H1 (cell line): ENCODE data around the gene CD52. TPM values are rescaled to one million over a fixed set of nuclear protein-coding genes. Genes with fewer than 3 reads are reported as not detected.

Source experiments
- CTCF ChIA-PET: fragments of 300-600 bp; sonication (Branson Sonifier 250); formaldehyde crosslinking; loops from one replicate; lab custom pipeline; 2021; ENCODE audit not compliant: partially characterized antibody; lab: Charles Lee
- POLR2A ChIA-PET: fragments of 300-600 bp; sonication (Branson Sonifier 250); formaldehyde crosslinking; loops from one replicate; lab custom pipeline; 2021; ENCODE audit warnings: inconsistent platforms; ENCODE audit not compliant: partially characterized antibody; lab: Charles Lee
- DNase-seq, 2 experiments: peaks; one replicate each; pipeline versions ENCODE4 v3.0.0 to v3.0.0-alpha.2; 2010 to 2022; ENCODE audit warnings: low spot score in 2 of 2, low read depth in 1 of 2, mixed read lengths in 1 of 2
- FAIRE-seq: peaks from 2 replicates; lab custom pipeline; 2011; peaks lifted over from hg19 to GRCh38; lab: Jason Lieb, UNC
- H2AFZ ChIP-seq: 2 replicates; pipeline ENCODE4 v1.8.1; 2012; ENCODE audit warnings: low read length, inconsistent platforms
- H2AK5ac ChIP-seq: 2 replicates; pipeline ENCODE4 v1.6.1; 2013; ENCODE audit warnings: low read depth, low read length
- H2BK120ac ChIP-seq: replicated peaks from 2 replicates; pipeline ENCODE3; 2013; ENCODE audit warnings: low read depth, low read length, inconsistent platforms
- H2BK12ac ChIP-seq: 2 replicates; pipeline ENCODE4 v1.6.1; 2013; ENCODE audit warnings: low read depth, low read length
- H2BK15ac ChIP-seq: 2 replicates; pipeline ENCODE4 v1.6.1; 2013; ENCODE audit warnings: low read length
- H2BK20ac ChIP-seq: 2 replicates; pipeline ENCODE4 v1.6.1; 2013; ENCODE audit warnings: low read length
- H2BK5ac ChIP-seq: 2 replicates; pipeline ENCODE4 v1.6.1; 2013; ENCODE audit warnings: low read depth, low read length
- H3K14ac ChIP-seq: 2 replicates; pipeline ENCODE4 v1.6.1; 2013; ENCODE audit warnings: inconsistent platforms; ENCODE audit not compliant: insufficient read length
- H3K18ac ChIP-seq: 2 replicates; pipeline ENCODE4 v1.6.1; 2013; ENCODE audit warnings: low read length; ENCODE audit errors: extremely low read depth
- H3K23ac ChIP-seq: 2 replicates; pipeline ENCODE4 v1.6.1; 2013; ENCODE audit warnings: inconsistent platforms; ENCODE audit not compliant: insufficient read length
- H3K23me2 ChIP-seq: 2 replicates; pipeline ENCODE4 v1.6.1; 2013; ENCODE audit warnings: low read depth, low read length
- H3K27ac ChIP-seq: 2 replicates; pipeline ENCODE4 v1.6.1; 2011; ENCODE audit warnings: low read depth, low read length, inconsistent platforms
- H3K27me3 ChIP-seq, 4 experiments: replicated peaks in 1 of 4; 1 replicate in 1 of 4; 2 replicates in 3 of 4; pipeline versions ENCODE4 v1.6.1 to v1.8.1; 2011 to 2013; ENCODE audit warnings: low read length in 3 of 4, mild to moderate bottlenecking in 3 of 4, inconsistent platforms in 2 of 4, mixed read lengths in 2 of 4, moderate library complexity in 1 of 4; ENCODE audit not compliant: control insufficient read depth in 3 of 4, insufficient read depth in 3 of 4; ENCODE audit errors: extremely low read depth in 1 of 4
- H3K36me3 ChIP-seq, 4 experiments: 2 replicates each; pipeline versions ENCODE4 v1.6.1 to v1.8.1; 2011 to 2013; ENCODE audit warnings: mild to moderate bottlenecking in 4 of 4, low read length in 3 of 4, moderate library complexity in 2 of 4, control low read depth in 1 of 4, inconsistent platforms in 1 of 4; ENCODE audit not compliant: insufficient read depth in 4 of 4, control insufficient read depth in 2 of 4
- H3K4ac ChIP-seq: replicated peaks from 2 replicates; pipeline ENCODE3; 2013; ENCODE audit warnings: low read length, low read depth, mixed read lengths, inconsistent platforms; ENCODE audit not compliant: insufficient read length
- H3K4me1 ChIP-seq, 4 experiments: replicated peaks in 1 of 4; 1 replicate in 1 of 4; 2 replicates in 3 of 4; pipeline versions ENCODE4 v1.6.1 to v1.8.1; 2011 to 2013; ENCODE audit warnings: low read length in 3 of 4, inconsistent platforms in 2 of 4, mixed read lengths in 1 of 4; ENCODE audit not compliant: insufficient read depth in 4 of 4, control insufficient read depth in 3 of 4
- H3K4me2 ChIP-seq, 2 experiments: 2 replicates each; pipeline versions ENCODE4 v1.6.1 to v1.8.1; 2011 to 2013; ENCODE audit warnings: low read depth in 2 of 2, low read length in 2 of 2, control low read depth in 1 of 2, inconsistent platforms in 1 of 2, mild to moderate bottlenecking in 1 of 2; ENCODE audit not compliant: insufficient read depth in 1 of 2
- H3K4me3 ChIP-seq, 4 experiments: fragments of 200-600, 300-600 bp in 1 of 4; sonication (generic), shearing (Covaris generic), sonication (Bioruptor Twin) in 1 of 4; 2 replicates each; pipeline versions ENCODE4 v1.5.1 to v1.8.1; 2011 to 2016; ENCODE audit warnings: low read length in 4 of 4, low read depth in 3 of 4, control low read depth in 2 of 4, inconsistent platforms in 2 of 4, mild to moderate bottlenecking in 2 of 4, mixed read lengths in 1 of 4, moderate library complexity in 1 of 4; ENCODE audit not compliant: insufficient read depth in 2 of 4; ENCODE audit errors: extremely low read depth in 1 of 4
- H3K56ac ChIP-seq: replicated peaks from 2 replicates; pipeline ENCODE3; 2013; ENCODE audit warnings: low read depth, mild to moderate bottlenecking, mixed read lengths, low read length, inconsistent platforms; ENCODE audit not compliant: insufficient read length
- H3K79me1 ChIP-seq: 2 replicates; pipeline ENCODE4 v1.6.1; 2013; ENCODE audit warnings: low read depth, low read length, control low read depth
- H3K79me2 ChIP-seq, 2 experiments: 2 replicates each; pipeline versions ENCODE4 v1.6.1 to v1.8.1; 2012 to 2013; ENCODE audit warnings: low read length in 2 of 2, mild to moderate bottlenecking in 2 of 2, inconsistent platforms in 1 of 2; ENCODE audit not compliant: insufficient read depth in 2 of 2, control insufficient read depth in 1 of 2
- H3K9ac ChIP-seq, 4 experiments: replicated peaks in 1 of 4; 1 replicate in 1 of 4; 2 replicates in 3 of 4; pipeline versions ENCODE4 v1.6.1 to v1.8.1; 2011 to 2013; ENCODE audit warnings: low read depth in 3 of 4, low read length in 3 of 4, control low read depth in 2 of 4, mild to moderate bottlenecking in 2 of 4, moderate library complexity in 2 of 4, inconsistent platforms in 1 of 4; ENCODE audit errors: extremely low read depth in 1 of 4
- H3K9me3 ChIP-seq, 2 experiments: 2 replicates each; pipeline versions ENCODE4 v1.6.1 to v1.8.1; 2012 to 2013; ENCODE audit warnings: mild to moderate bottlenecking in 2 of 2, moderate library complexity in 2 of 2, control low read depth in 1 of 2, inconsistent platforms in 1 of 2, low read depth in 1 of 2, low read length in 1 of 2, mixed read lengths in 1 of 2; ENCODE audit not compliant: insufficient read depth in 2 of 2
- H4K20me1 ChIP-seq, 2 experiments: replicated peaks in 1 of 2; 2 replicates each; pipeline versions ENCODE3 to v1.8.1; 2011 to 2013; ENCODE audit warnings: inconsistent platforms in 2 of 2, low read length in 2 of 2, mild to moderate bottlenecking in 1 of 2; ENCODE audit not compliant: insufficient read depth in 2 of 2, control insufficient read depth in 1 of 2
- H4K5ac ChIP-seq: 2 replicates; pipeline ENCODE4 v1.6.1; 2013; ENCODE audit warnings: low read length, low read depth, mixed read lengths, inconsistent platforms; ENCODE audit not compliant: insufficient read length
- H4K8ac ChIP-seq: 2 replicates; pipeline ENCODE4 v1.8.0; 2013; ENCODE audit warnings: mild to moderate bottlenecking, moderate library complexity, low read length, inconsistent platforms; ENCODE audit not compliant: insufficient read depth; ENCODE audit errors: extremely low read depth
- H4K91ac ChIP-seq: replicated peaks from 2 replicates; pipeline ENCODE3; 2013; ENCODE audit warnings: low read length, mixed read lengths, inconsistent platforms; ENCODE audit not compliant: insufficient read length
- BRCA1 ChIP-seq: IDR thresholded peaks from 2 replicates; pipeline ENCODE4 v1.6.1; 2012; ENCODE audit warnings: low read depth, low read length, improper control_type of control experiment
- GTF2F1 ChIP-seq: IDR thresholded peaks from 2 replicates; pipeline ENCODE4 v1.6.1; 2012; ENCODE audit warnings: low read depth, low read length, improper control_type of control experiment, borderline replicate concordance
- HDAC2 ChIP-seq, 2 experiments: fragments of 300-600 bp in 1 of 2; sonication (generic) in 1 of 2; IDR thresholded peaks; 2 replicates each; pipeline ENCODE4 v1.6.1; 2011 to 2012; ENCODE audit warnings: low read depth in 2 of 2, low read length in 2 of 2, mild to moderate bottlenecking in 2 of 2, moderate library complexity in 2 of 2, borderline replicate concordance in 1 of 2, inconsistent platforms in 1 of 2
- NANOG ChIP-seq: IDR thresholded peaks from 2 replicates; pipeline ENCODE4 v1.6.1; 2011; ENCODE audit warnings: low read length, low read depth, mild to moderate bottlenecking, inconsistent platforms; ENCODE audit not compliant: insufficient read depth, poor library complexity, severe bottlenecking
- SIRT6 ChIP-seq: IDR thresholded peaks from one replicate; pipeline ENCODE4 v1.7.1; 2012; ENCODE audit warnings: low read length, inconsistent platforms
- YY1 ChIP-seq: IDR thresholded peaks from 2 replicates; pipeline ENCODE4 v1.6.1; 2011; ENCODE audit warnings: low read depth, mild to moderate bottlenecking, low read length
- WGBS, 2 experiments: shearing (Covaris generic) in 1 of 2; methylation state at CpG; one replicate each; pipeline versions ENCODE4 v1.1.6 to v1.1.7; 2013 to 2015; ENCODE audit warnings: low lambda C conversion rate in 2 of 2, mixed read lengths in 2 of 2, inconsistent platforms in 1 of 2, low coverage in 1 of 2, missing lambda C conversion rate in 1 of 2; ENCODE audit not compliant: insufficient replicate concordance in 2 of 2, insufficient coverage in 1 of 2, insufficient read length in 1 of 2; ENCODE audit errors: extremely low coverage in 1 of 2, missing lambda C conversion rate in 1 of 2; 5-methylcytosine and 5-hydroxymethylcytosine counted together
- polyA plus RNA-seq, 7 experiments: library from polyadenylated mRNA; depleted of rRNA in 3 of 7; stranded (reverse) in 5 of 7; unstranded in 2 of 7; fragments of >200 nt in 5 of 7; fragments of 200-250 nt in 2 of 7; gene quantifications; 1 replicate in 5 of 7; 2 replicates in 1 of 7; 4 replicates in 1 of 7; pipeline versions ENCODE4 v1.2.1 to v1.2.3, GENCODE V29; 2011 to 2013; ENCODE audit warnings: missing spikeins in 2 of 7, mixed read lengths in 2 of 7
- total RNA-seq: library from RNA; stranded (reverse); fragmentation: NEBNext Ultra II Directional; extraction: Animal tissue kit (Norgen Biotek cat#: 25700); gene quantifications from 2 replicates; pipeline ENCODE4 v1.2.1, GENCODE V29; 2021
- TF ChIP-seq, protein P1 (sequence below): IDR thresholded peaks from 2 replicates; pipeline ENCODE4 v1.6.1; 2012; ENCODE audit warnings: low read length, inconsistent platforms
- TF ChIP-seq, protein P2 (sequence below): IDR thresholded peaks from 2 replicates; pipeline ENCODE4 v1.6.1; 2011; ENCODE audit warnings: low read length, improper control_type of control experiment

CD52 gene
- total and polyA plus RNA-seq, 2 of the 8 experiments (the other 6 are each of a cell fraction or from before 2014, with no cell fraction given) = 2.4 to 3.1 TPM

DNA sequence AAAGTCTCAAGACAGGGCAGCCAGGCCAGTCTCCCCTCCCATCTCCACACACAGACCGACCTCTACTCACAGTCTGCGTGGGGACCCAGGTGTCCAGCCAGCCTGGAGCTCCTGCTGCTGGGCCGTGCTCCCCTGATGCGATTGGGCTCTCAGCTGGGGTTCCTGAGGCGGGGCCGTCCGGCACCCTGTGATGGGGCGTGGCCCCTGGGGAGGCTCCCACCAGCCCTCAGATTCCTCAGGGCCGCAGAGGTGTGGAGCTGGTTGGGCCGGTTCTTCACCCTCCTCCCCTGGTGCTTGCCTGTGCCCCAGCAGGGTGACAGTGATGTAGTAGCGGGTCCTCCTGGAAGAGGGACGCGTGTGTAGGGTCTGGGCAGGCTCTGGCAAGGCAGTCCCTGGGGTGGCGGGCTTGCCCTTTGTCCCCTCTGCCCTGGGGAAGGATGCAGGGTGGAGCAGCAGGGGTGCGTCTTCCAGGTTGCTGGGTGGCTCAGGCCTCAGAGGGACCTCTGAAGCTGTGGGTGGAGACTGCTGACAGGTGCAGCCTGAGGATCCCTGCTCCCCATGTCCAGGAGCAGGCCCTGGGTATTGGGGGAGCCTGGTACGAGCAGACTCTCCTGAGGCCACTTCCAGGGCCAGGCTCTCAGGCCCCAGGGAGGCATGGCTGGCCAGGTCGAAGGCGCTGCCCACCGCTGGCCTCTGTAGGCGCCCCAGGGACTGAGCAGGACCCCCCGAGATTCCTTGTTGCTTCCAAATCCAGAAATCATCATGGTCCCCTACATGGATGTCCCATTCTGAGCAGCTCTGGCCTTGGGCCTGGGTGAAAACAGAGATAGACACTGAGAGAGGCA is 36.4 kb downstream of the CD52 start, which contains the start of gene CRYBG2:
CRYBG2 (minus strand) TSS at position 155 of the 845 bp plus-strand sequence. CDS start 7,473 bp downstream, outside the sequence.
- no peaks in the 10 kb centered on the region for H3K23me2 ChIP-seq
- H3K36me3 ChIP-seq = no peaks in the 10 kb centered on the region
- no peak within 1 kb of the TSS for H3K9ac ChIP-seq
- 0 out of 2 replicates have a peak within 1 kb of the TSS, but pooled peaks have one; percentile 8 for H2BK5ac ChIP-seq
- peak within 1 kb of the TSS; percentile 62; the same call in 1 of the 2 replicates for H2BK12ac ChIP-seq
- peaks cover 14 to 39% (median 19%) of the 10 kb centered on the region in 4 experiments for H3K4me1 ChIP-seq
- WGBS, 2 experiments = 90% methylated on average over 21 of the region's 21 CpGs; no CpG with 5 or more reads in 1 of the 2 experiments
- no peak within 1 kb of the TSS for H3K23ac ChIP-seq
- H4K8ac ChIP-seq = 0 out of 2 replicates have a peak within 1 kb of the TSS, but pooled peaks have one; percentile 18
- no peak within 1 kb of the TSS for H3K27ac ChIP-seq
- no peak within 1 kb of the TSS for H2AK5ac ChIP-seq
- no peaks in the 10 kb centered on the region for H3K9me3 ChIP-seq
- no peak within 1 kb of the TSS for H4K91ac ChIP-seq
- H4K5ac ChIP-seq = no peak within 1 kb of the TSS
- ChIA-PET POLR2A (interaction anchor here (0.7 to 3.3 kb wide), 12 partner anchors 7 to 117 kb away, joined by 3 to 16 read pairs (median 6); partner anchors contain the start of gene LIN28A), CTCF (interaction anchor here (0.9 to 5.2 kb wide), 12 partner anchors 8 to 69 kb away, joined by 3 to 25 read pairs (median 6); no protein-coding TSS in a partner anchor)
- no peaks in the 10 kb centered on the region for H3K79me2 ChIP-seq
- no peak within 1 kb of the TSS for H3K4ac ChIP-seq
- no peak for DNase-seq
- no peak within 1 kb of the TSS for H3K56ac ChIP-seq
- H3K79me1 ChIP-seq = peaks cover 2% of the 10 kb centered on the region; the same call in 1 of the 2 replicates
- H2BK20ac ChIP-seq = no peak within 1 kb of the TSS
- no peak within 1 kb of the TSS for H3K4me3 ChIP-seq
- no peak within 1 kb of the TSS for H3K4me2 ChIP-seq
- no peak within 1 kb of the TSS for H3K14ac ChIP-seq
- no peak within 1 kb of the TSS for H3K18ac ChIP-seq
- H2AFZ ChIP-seq = no peak within 1 kb of the TSS
- no peak within 1 kb of the TSS for H2BK120ac ChIP-seq
- no peak within 1 kb of the TSS for H2BK15ac ChIP-seq
- peaks cover 0 to 1% of the 10 kb centered on the region in 2 experiments for H4K20me1 ChIP-seq
- H3K27me3 ChIP-seq = no peaks in the 10 kb centered on the region
- no peak for FAIRE-seq
- TF ChIP-seq, protein P1, sequence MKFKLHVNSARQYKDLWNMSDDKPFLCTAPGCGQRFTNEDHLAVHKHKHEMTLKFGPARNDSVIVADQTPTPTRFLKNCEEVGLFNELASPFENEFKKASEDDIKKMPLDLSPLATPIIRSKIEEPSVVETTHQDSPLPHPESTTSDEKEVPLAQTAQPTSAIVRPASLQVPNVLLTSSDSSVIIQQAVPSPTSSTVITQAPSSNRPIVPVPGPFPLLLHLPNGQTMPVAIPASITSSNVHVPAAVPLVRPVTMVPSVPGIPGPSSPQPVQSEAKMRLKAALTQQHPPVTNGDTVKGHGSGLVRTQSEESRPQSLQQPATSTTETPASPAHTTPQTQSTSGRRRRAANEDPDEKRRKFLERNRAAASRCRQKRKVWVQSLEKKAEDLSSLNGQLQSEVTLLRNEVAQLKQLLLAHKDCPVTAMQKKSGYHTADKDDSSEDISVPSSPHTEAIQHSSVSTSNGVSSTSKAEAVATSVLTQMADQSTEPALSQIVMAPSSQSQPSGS = no peak
- TF ChIP-seq, protein P2, sequence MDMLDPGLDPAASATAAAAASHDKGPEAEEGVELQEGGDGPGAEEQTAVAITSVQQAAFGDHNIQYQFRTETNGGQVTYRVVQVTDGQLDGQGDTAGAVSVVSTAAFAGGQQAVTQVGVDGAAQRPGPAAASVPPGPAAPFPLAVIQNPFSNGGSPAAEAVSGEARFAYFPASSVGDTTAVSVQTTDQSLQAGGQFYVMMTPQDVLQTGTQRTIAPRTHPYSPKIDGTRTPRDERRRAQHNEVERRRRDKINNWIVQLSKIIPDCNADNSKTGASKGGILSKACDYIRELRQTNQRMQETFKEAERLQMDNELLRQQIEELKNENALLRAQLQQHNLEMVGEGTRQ = no peak
- TF ChIP-seq SIRT6 = no peak
- TF ChIP-seq YY1 = no peak
- no peak for TF ChIP-seq BRCA1
- no peak for TF ChIP-seq HDAC2 (IDR thresholded peaks at IDR 0.05; ENCODE audit: borderline replicate concordance in 1 of 2, low read depth in 2 of 2, low read length in 2 of 2)
- TF ChIP-seq GTF2F1 = no peak
- no peak for TF ChIP-seq NANOG
